Inferior parietal cortex (tissue), 1 donor: ENCODE measurements around the gene REL.
A peak's percentile ranks its signal among the peaks of the same experiment; 100 is the strongest.
"Not testable (repeated sequence)": the region's sequence is repeated elsewhere in the genome, so short reads cannot be mapped to it uniquely, and the experiment has no call there.

Experiments used
- DNase-seq: peaks from one replicate; pipeline ENCODE4 v3.0.0-alpha.2; 2016; ENCODE audit errors: extremely low spot score

The REL gene

GRCh38 chr2:60881047-60881932 is at the start of gene REL:
Gene REL (plus strand): TSS chr2:60881574. CDS start chr2:60881841, 267 bp downstream.
- peak; percentile 75 for DNase-seq

DNA sequence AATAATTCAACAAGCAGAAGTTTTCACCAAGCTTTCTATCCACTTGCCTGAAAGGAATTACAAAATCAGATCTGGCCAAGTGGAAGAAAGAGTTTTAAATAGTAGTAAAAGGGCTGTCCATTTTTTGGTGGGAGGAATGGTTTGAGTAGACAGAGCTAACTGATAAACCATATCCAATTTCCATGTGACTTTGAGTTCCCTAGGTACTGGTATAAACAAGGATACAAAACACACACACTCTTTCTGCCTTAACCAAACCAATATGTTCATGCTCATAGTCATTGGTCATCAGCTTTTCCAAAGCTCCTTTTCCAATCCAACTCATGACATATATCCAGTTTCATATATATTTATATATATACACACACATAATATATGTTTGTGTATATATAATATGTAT is 49.5 kb upstream of the REL start:
- no peak for DNase-seq

GRCh38 chr2:60832621-60833020 is 48.8 kb upstream of the REL start:
- DNase-seq, result no peak

- no peak for DNase-seq
These were observed 47.1 kb upstream of the REL start for GRCh38 chr2:60834270-60834717.

- no peak for DNase-seq
These were observed 44.9 kb upstream of the REL start for GRCh38 chr2:60836491-60836890.

GRCh38 chr2:60837123-60837522 is 44.3 kb upstream of the REL start:
- DNase-seq, result no peak

DNA sequence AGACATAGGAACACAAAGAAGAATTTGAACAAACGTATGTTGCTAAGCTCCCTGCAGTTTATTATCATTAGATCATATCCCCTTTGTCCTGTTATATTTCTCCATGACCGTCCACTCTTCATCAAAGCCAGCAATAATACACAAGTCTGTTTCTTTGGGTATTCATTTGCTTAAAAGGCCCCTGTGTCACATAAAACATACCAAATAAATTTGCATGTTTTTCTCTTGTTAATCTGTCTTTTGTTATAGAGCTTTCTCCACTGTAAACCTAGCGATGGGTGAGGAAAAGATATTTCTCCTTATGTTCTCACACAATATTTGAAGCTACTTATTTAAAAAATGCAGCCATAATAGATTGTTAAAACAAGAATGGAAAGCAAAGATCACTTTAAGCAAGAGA is 42.9 kb upstream of the REL start:
- no peak for DNase-seq

DNA sequence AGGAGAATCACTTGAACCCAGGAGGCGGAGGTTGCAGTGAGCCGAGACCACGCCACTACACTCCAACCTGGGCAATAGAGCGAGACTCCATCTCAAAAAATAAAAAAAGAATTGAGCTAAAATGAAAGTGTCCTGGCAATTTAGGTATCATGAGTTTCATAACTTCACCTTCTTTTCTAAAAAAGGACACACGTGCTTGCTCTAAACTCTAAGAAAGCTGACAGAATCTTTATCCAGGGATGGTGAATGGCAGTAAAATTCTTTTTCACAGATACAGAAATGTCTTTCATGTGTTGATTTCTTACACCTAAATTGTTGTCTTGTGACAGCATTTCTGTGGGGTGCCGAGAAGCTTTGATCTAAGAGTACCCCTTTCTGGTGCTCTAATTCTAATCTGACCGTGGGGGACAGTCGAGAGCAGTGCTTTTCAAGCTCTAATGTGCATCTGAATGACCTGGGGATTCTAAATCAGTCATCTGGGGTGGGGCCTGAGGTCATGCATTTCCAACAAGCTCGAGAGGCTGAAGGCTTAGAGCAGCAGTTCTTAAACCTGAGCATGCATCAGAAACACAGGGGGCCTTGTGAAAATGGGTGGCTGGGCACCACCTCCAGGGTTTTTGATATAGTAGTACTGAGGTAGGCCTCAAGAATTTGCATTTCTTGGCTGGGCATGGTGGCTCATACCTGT is 42.1 kb upstream of the REL start:
- DNase-seq, result no peak

DNA sequence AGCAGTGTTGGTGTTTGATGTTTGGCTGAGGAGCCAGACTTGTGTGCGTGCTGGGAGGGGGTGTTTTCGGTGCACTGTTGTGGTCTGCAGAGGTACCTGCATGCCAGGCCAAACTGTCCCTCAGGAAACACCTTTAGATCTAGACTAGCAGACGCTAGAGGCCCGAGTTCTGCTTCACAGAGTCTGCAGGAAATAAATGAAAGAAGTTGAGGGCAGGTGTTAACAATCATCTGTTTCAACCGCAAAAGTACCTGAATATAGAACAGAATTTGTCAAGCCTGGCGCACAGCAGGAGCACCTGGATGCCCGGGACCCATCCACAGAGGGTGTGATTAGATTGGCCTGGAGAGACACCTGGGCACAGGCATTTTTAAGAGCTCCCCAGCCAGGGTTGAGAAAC is 40.5 kb upstream of the REL start:
- no peak for DNase-seq

GRCh38 chr2:60843006-60843405 is 38.4 kb upstream of the REL start:
- no peak for DNase-seq

DNA sequence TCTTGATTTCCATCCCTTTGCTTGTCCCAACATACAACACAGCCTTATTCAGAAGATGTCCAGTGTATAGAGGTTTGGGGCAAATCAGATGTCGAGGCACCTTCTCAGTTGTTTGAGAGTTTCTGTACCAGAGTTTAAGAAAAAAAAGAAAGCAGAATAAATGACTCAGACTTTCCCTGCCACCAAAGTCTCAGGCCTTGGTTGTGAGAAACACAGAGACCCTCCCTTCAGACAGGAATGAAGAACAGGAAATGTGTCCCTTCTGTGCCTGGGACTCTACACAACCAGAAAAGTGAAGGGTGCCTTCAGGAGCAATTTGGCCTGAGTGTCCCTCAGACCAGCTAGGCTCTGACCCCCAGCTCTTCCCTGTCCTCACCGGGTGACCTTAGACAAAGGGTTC is 37.3 kb upstream of the REL start:
- no peak for DNase-seq

DNA sequence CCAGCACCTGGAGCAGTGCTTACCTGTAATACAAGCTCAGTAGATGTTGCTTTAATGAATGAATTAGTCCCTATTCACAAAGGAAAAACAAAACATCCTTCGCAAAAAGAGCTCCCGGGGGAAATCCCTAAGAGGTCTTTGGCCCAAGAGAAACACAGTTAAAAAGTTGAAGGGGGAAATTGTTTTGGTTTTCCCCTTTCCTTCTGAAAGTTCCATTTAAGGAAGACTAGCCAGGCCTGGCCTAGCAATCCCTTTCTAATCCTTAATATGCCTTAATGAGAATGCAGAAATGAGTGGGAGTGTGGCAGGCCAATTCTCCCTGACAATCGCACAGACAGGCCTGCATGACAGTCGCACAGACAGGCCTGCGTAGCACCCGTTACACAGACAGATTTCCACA is 33.5 kb upstream of the REL start:
- DNase-seq, result no peak

DNA sequence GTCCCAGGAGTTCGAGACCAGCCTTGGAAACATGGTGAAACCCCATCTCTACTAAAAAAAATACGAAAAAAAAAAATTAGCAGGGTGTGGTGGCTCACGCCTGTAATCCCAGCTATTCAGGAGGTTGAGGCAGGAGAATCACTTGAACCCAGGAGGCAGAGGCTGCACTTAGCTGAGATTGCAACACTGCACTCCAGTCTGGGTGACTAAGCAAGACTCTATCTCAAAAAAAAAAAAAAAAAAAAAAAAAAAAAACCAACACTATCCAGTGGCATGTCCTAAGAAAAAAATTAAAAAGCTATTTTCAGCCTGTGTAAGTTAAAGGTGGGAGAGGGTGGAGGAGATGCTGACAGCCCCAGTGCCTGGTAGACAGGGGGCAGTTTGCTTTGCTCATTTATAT is 32.2 kb upstream of the REL start:
- DNase-seq, result no peak

- DNase-seq, result no peak
These were observed 29.0 kb upstream of the REL start for GRCh38 chr2:60852282-60852860.

- no peak for DNase-seq
These were observed 27.8 kb upstream of the REL start for GRCh38 chr2:60853531-60853930.

DNA sequence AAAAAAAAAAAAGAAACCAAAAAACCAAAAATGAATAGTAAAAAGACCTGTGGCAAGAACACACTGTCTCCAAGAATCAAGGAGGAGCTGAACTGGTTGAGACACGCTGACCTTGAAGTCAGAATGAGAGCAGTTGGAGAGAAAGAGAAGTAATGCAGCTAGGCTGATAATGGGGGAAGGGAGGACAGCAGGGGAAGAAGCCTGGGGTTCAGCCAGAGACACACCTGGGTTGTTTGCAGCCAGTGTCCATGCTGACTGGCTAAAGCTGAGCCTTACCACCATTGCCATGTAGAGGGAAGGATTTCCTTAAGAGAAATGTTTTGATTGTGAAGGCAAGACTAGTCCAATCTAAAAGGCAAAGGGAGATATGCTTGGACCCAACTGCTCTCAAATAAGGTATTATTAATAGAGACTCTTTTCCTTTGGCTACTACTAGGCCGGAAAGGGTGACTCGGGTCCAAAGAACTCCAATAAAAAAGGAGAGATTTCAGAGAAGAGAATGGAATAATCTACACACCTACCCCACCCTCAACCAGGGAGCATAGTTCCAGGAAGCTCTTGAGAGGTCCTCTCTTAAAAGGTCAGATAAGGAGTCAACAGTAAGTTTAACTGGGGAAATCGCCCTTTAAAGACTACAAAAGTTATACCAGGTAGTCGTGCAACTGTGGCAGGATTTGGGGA is 25.2 kb upstream of the REL start:
- no peak for DNase-seq

DNA sequence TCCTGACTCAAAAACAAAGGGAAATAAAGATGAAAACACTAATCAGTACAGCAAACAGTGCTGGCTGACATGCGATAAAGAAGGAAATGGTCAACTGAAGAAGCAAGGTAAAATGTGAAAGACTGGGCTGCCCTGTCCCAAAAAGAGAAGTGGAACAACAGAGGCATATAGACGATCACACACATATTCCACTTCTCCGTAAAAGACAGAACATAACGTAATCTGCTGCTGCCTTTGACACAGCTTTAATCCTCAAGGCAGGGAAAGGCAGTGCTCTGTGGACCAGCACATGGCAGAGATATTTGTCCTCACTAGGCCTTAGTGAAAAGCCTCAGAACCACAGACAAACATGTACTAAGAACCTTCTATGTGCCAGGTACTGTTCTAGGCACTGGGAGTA is 24.3 kb upstream of the REL start:
- DNase-seq, result no peak

GRCh38 chr2:60858897-60859311 is 22.5 kb upstream of the REL start:
- DNase-seq, result no peak

- no peak for DNase-seq
These were observed 19.6 kb upstream of the REL start for GRCh38 chr2:60861736-60862135.

DNA sequence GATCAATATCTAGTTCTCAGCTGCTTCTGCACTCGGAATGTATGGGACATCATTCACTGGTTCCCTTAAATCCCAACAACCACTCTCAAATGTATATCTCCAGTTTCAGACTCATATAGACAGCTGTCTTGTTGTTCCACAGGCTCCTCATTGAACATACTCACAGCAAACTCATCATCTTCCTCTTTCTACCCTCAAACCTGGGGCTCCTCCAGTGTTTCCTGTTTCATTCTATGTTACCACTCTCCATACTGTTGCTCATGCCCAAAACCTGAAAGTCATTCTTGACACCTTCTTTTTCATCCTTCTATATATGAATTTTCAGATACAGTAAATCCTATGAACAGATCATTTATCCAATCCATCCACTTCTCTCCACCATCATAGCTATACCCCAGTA is 18.7 kb upstream of the REL start:
- DNase-seq, result no peak

- not testable (repeated sequence) for DNase-seq
These were observed 16.0 kb upstream of the REL start for GRCh38 chr2:60865361-60865760.

DNA sequence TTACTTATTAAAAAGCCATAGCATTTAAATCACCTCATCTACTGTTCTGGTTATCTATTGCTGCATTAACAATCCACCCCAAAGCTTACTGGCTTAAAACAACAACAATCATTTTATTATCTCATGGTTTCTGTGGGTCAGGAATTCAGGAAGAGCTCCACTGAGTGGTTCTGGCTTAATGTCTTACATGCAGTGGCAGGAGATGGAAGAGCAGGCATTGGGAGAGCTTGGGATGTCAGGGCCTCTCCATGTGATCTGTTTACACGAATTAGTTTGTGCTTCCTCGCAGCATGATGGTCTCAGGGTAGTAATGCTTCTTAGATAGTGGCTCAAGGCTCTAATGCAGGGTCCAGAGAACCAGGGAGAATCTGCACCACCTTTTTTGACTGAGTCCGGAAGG is 14.4 kb upstream of the REL start:
- no peak for DNase-seq
